Adipose tissue (tissue), 3 donors: ENCODE results near the gene CAMK2A. TPM values are rescaled to one million over a fixed set of nuclear protein-coding genes. Genes with fewer than 3 reads are reported as not detected.
"Not testable (repeated sequence)": the region's sequence is repeated elsewhere in the genome, so short reads cannot be mapped to it uniquely, and the experiment has no call there.

Experiments used
- H3K27ac ChIP-seq: one replicate; pipeline ENCODE4 v1.5.1; 2013; ENCODE audit warnings: low read depth, low read length
- WGBS, 3 donors: extraction: QIAGEN DNeasy Blood & Tissue Kit; methylation state at CpG; one replicate each; pipeline ENCODE4 v1.1.7; 2013; 5-methylcytosine and 5-hydroxymethylcytosine counted together
- polyA plus RNA-seq, 3 donors: library from polyadenylated mRNA; stranded (reverse); fragments of 200-250 nt; gene quantifications; one replicate each; pipeline ENCODE4 v1.2.3, GENCODE V29; 2013
- donor health status: healthy with polysubstance abuse.
- donor health status: Bipolar disorder and iron deficiency.
- donor health status: healthy.

Gene CAMK2A
- polyA plus RNA-seq, 3 donors, result 0.06 to 0.07 TPM; not detected in 1

- not testable (repeated sequence) for H3K27ac ChIP-seq
- 90 to 94% (median 90%) methylated on average over 6 of the region's 6 CpGs for WGBS, 3 donors
These were observed 41.1 kb downstream of the CAMK2A start for GRCh38 chr5:150248493-150248892.

GRCh38 chr5:150247726-150248125, 41.8 kb downstream of the CAMK2A start:
- WGBS, 3 donors, result 90 to 92% (median 91%) methylated on average over 9 of the region's 9 CpGs
- no peak overlapping the region for H3K27ac ChIP-seq

GRCh38 chr5:150246835-150247234, 42.7 kb downstream of the CAMK2A start:
- 63 to 94% (median 67%) methylated on average over 5 of the region's 5 CpGs for WGBS, 3 donors
- H3K27ac ChIP-seq, result no peak overlapping the region

- WGBS, 3 donors, result 94 to 96% (median 94%) methylated on average over 5 of the region's 5 CpGs
- no peak overlapping the region for H3K27ac ChIP-seq
These were observed 43.1 kb downstream of the CAMK2A start for GRCh38 chr5:150246429-150246828.

- no peak overlapping the region for H3K27ac ChIP-seq
- WGBS, 3 donors, result 70 to 85% (median 77%) methylated on average over 3 of the region's 3 CpGs
These were observed 43.8 kb downstream of the CAMK2A start for GRCh38 chr5:150245808-150246207.

GRCh38 chr5:150245111-150245789, 44.3 kb downstream of the CAMK2A start:
- 51 to 80% (median 61%) methylated on average over 14 to 18 of the region's 18 CpGs for WGBS, 3 donors
- H3K27ac ChIP-seq, result no peak overlapping the region

GRCh38 chr5:150244209-150244608, 45.4 kb downstream of the CAMK2A start:
- WGBS, 3 donors, result 82 to 90% (median 84%) methylated on average over 7 of the region's 7 CpGs
- H3K27ac ChIP-seq, result no peak overlapping the region

- H3K27ac ChIP-seq, result no peak overlapping the region
- WGBS, 3 donors, result 83 to 96% (median 92%) methylated on average over 4 of the region's 4 CpGs
These were observed 46.0 kb downstream of the CAMK2A start for GRCh38 chr5:150243590-150243989.

- 91 to 93% (median 92%) methylated on average over 11 of the region's 11 CpGs for WGBS, 3 donors
- no peak overlapping the region for H3K27ac ChIP-seq
These were observed 47.2 kb downstream of the CAMK2A start for GRCh38 chr5:150242251-150242894.

- 54 to 74% (median 64%) methylated on average over 14 of the region's 14 CpGs for WGBS, 3 donors
- no peak overlapping the region for H3K27ac ChIP-seq
These were observed 48.0 kb downstream of the CAMK2A start for GRCh38 chr5:150241298-150242160.

- no peak overlapping the region for H3K27ac ChIP-seq
- 87 to 89% (median 88%) methylated on average over 7 of the region's 7 CpGs for WGBS, 3 donors
These were observed 49.8 kb downstream of the CAMK2A start for GRCh38 chr5:150239794-150240122.

- 92 to 94% (median 93%) methylated on average over 19 to 21 of the region's 21 CpGs for WGBS, 3 donors
- no peak overlapping the region for H3K27ac ChIP-seq
These were observed 50.3 kb downstream of the CAMK2A start for GRCh38 chr5:150239099-150239793.

- WGBS, 3 donors, result 83 to 95% (median 93%) methylated on average over 10 of the region's 10 CpGs
- H3K27ac ChIP-seq, result no peak overlapping the region
These were observed 50.9 kb downstream of the CAMK2A start for GRCh38 chr5:150238646-150239045.

- 85 to 88% (median 86%) methylated on average over 15 of the region's 15 CpGs for WGBS, 3 donors
- H3K27ac ChIP-seq, result no peak overlapping the region
These were observed 52.4 kb downstream of the CAMK2A start for GRCh38 chr5:150236981-150237754.

- no peak overlapping the region for H3K27ac ChIP-seq
- 80 to 84% (median 81%) methylated on average over 2 of the region's 2 CpGs for WGBS, 3 donors
These were observed 53.3 kb downstream of the CAMK2A start for GRCh38 chr5:150236313-150236712.

GRCh38 chr5:150235500-150235854, 54.1 kb downstream of the CAMK2A start:
- 80 to 88% (median 85%) methylated on average over 5 of the region's 5 CpGs for WGBS, 3 donors

GRCh38 chr5:150234576-150235499, 54.7 kb downstream of the CAMK2A start:
- WGBS, 3 donors, result 68 to 76% (median 75%) methylated on average over 5 of the region's 5 CpGs
- H3K27ac ChIP-seq, result no peak overlapping the region

More at GRCh38 chr5:150235500-150235854, 54.1 kb downstream of the CAMK2A start:
- no peak overlapping the region for H3K27ac ChIP-seq
